Measurements from ENCODE around the gene THAP10. TPM values are rescaled to one million over a fixed set of nuclear protein-coding genes. Genes with fewer than 3 reads are reported as not detected.

Gene THAP10
- total RNA-seq, 1 donor from 2014 or later, result 2.1 TPM

DNA sequence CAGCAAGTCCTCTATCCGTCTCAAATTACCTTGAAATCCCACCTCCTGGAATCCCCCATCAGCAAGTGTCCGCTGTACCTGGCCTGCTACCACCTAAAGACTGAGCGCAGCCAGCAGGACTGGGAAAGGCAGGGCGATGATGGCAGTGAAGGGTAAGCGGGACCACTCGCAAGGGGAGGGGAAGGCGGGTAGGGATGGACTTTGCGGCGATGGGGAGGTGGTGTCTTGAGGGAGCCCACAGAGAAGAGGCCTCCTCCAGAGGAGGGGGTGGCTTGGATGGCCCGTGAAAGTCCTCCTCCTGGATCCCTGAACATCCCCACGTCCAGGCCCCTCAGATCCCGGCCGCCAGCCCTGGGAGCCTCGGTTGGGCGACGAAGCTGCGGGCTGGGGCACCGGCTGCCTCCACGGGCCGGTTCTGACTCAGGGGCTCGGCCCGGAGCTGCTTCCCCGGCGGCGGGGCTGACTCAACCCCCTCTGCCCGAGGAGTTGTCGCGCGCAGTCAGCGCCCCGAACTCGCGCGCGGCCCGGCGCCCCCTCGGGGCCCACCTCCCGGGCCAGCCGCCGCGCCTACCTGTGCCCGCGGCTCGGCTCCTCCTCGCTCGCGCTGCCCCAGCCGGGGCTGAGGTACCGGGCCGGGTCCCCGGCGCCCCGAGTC lies 38.8 kb downstream of the THAP10 start:
- peak; percentile 60 for DNase-seq

DNA sequence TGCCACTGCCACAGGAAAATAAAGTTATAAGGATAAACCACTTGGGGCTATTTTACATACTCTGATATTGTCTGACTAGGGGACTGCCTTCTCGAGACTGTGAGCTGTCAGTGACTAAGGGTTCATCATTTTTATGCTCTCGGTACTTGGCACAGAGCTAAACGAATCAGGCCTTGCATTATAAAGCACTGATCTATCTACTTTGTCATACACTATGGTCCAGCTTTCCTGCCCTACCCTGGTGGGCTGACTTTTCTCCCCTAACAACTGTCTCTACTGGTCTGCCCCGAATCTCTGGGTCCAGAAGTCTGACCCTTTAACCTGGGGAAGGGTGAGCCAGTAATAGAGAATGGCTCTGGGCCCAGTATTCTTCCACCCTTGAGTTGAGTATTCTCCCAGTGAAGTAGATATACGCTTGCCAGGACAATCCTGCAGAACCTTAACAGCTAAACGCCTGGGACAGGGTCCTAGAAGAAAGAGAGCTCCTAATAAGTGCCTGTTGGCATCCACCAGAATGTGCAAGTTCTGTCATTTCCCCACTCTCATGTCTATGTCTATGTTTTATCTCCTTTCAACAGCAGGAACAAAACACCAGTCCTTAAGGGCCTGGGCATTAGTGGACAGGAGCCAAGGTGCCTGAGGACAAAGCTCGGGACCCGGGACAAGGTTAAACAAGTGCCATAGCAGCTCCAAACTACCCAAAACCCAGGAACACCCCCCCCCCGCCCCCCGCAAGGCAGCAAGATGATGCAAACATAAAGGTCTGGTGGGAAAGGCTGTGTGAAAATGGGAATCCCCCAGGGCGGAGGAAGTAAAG lies 39.5 kb downstream of the THAP10 start:
- peak; percentile 35 for DNase-seq

DNA sequence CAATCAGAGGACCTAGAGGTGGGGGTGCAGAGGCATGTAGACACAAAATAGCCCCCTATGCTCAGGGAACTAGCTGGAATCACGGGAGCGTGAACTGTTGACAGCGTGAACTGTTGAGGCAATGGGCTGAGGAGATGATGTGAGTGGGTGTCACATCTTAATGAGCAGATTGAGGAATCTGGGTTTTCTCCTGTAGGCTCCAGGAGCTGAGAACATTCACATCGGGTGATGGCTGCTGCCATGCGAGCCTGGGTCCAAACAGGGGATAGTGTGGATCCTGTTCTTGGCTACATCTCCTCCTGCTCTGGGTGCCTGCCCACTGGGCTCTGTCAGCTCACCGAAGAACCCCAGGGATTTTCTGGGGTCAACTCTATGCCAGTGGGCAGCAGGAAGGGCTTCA lies 40.3 kb downstream of the THAP10 start:
- DNase-seq, result no peak

DNA sequence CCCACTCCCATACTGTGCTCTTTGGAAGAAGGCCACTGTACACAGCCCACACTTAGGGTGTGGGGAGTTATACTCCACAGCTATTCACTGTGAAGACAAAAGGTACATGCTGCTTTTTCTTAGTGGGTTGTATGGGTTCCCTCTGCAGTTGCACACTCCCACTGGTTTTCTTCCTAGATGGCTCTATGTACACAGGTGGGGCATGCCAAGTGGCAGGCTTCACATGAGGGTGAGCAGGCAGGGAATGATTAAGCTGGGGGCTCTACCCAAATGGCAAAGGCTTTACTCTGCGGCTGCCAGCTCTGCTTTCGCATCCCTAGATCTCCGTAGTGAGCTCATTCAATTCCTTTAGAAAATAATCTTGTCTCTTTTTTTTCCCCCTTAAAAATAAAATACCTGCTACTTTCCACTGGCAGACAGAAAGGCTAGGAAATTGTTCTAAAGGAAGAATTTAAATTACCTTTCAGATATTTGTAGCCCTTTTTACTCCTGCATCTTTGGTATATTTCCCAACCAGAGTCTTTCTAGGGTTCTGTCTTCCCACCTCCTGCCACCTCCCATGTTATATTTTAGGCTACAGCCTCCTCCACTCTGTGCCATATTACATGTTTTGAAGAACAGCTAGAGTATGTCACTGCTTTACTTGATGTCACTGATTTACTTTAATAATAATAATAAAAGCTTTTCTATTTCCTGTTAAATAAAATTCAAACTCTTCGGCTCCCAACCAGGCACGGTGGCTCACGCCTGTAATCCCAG lies 46.5 kb downstream of the THAP10 start:
- DNase-seq, result no peak

DNA sequence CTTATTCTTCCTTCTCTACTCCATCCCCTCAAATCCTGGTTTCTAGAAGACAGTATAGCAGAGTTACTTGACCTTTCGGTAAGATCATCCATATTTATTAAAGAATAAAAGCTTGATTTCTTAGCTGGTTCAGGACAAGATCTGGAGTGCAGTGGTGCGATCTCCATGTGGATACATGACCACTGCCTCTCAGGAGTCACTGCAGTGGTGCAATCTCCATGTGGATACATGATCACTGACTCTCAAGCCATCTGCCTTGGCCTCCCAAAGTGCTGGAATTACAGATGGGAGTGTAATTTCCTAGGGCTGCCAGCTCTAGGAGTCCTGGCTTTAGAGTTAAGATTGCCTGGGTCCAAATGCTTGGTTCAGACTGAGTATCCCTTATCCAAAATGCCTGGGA lies 54.8 kb downstream of the THAP10 start:
- no peak for DNase-seq

DNA sequence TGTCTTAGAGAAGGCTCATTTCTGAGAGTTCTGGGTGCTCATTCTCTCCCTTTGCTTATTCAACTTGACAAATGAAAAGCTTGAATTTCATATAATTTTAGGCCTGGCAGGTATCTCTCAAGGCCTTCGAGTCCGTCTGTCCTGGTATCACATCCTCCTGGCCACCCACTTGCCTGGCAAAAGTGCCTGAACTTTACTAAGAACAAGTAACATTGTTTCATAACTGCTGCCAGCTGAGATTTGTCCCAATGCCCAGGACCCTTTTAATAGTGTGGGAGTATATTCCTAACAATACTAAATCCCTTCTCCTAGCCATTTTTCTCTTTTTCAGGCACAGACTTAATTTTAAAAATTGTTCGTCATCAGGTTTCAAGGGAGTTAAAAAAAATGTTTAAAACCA lies 56.4 kb downstream of the THAP10 start:
- no peak for DNase-seq

DNA sequence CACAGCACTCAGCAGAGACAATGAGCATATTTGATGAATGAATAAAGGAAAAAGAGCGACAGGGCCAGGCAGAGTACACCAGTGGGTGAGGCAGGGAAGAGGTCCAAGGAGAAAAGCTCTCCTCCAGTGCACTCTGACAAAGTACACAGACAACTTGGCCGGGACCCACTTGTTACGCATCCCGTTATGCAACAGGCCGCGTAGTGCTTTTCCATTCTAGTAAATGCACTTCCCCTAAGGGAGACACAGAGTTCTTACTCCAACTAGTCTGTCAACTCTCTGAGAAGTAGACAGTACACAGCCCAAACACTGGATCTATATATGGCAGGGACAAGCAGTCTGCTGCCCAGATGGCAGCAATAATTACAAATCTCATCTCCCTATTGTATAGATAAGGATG lies 56.8 kb downstream of the THAP10 start:
- DNase-seq, result no peak

GRCh38 chr15:70834999-70835398 lies 57.2 kb downstream of the THAP10 start:
- DNase-seq, result no peak

- DNase-seq, result peak; percentile 29
Measured at GRCh38 chr15:70833861-70834765, 58.1 kb downstream of the THAP10 start.

DNA sequence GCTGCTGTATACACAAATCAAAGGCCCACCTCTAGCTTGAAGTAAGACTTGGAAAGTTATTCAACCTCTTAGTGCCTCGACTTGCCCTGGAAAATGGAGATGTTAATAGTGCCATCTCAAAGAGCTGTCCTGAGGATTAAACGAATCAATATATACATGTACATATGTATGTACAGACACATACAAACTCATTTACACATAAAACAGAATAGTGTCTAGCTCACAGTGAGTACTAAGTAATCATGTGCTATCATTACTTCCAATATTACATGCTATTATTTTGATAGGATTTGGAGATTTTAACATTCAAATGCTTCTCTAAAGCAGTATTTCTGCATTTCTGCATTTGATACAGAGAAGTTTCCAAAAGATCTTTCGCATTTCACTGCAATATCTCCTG lies 58.8 kb downstream of the THAP10 start:
- no peak for DNase-seq

DNA sequence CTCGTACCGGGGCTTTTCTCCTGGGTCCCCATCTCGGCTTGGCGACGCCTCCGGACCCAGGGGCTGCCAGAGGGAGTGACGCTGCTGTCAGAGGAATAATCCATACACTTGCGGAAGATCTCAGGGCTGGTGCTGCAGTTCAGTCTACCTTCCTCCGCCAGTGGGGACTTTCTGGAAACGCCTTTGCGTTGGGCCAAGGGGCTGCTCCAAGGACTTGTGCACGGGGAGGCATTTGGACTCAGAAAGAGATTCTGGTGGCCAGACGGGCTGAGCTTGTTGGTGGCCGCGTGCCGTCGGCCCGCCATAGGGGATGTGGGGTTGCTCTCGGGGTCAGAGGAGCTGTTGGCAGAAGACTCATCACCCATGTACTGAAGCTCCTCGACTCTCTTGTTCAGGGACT lies 60.1 kb downstream of the THAP10 start:
- DNase-seq, result no peak

Other genes with a start within 250 kb of the THAP10 start
- gene UACA, start 128.9 kb downstream of the THAP10 start, total RNA-seq, result 105 TPM
- 6.8 TPM for gene LARP6, start 38.3 kb downstream of the THAP10 start, total RNA-seq
- gene LRRC49, start 393 bp upstream of the THAP10 start, total RNA-seq, result 11.4 TPM
- gene THSD4, start 223.0 kb upstream of the THAP10 start, total RNA-seq, result 24.3 TPM

Measured in skin of body (tissue), 2 donors.